Panc1 (cell line): Measurements from ENCODE around the gene TUBA1C. TPM values are rescaled to one million over a fixed set of nuclear protein-coding genes. Genes with fewer than 3 reads are reported as not detected.

Source experiments
- ATAC-seq: fragments of 200-7000 bp; cut with Tn5 transposase; 2 replicates; pipeline ENCODE4 v1.9.1; 2020; ENCODE audit warnings: mild to moderate bottlenecking, moderate library complexity
- BruUV-seq: library from RNA; stranded (reverse); fragments of 400-500 nt; replicated peaks from 2 replicates; lab custom pipeline; 2021; lab: Mats Ljungman, UMichigan
- CTCF ChIA-PET: fragments of 300-600 bp; sonication (Branson Sonifier 250); formaldehyde crosslinking; loops from one replicate; lab custom pipeline; 2022; ENCODE audit warnings: antibody characterized with exemption; lab: Charles Lee
- POLR2A ChIA-PET: fragments of 300-600 bp; sonication (Branson Sonifier 250); formaldehyde crosslinking; loops from one replicate; lab custom pipeline; 2022; ENCODE audit warnings: antibody characterized with exemption; lab: Charles Lee
- DNase-seq: peaks from one replicate; pipeline ENCODE4 v3.0.0-alpha.2; 2010; ENCODE audit warnings: low read depth, low spot score
- H3K27ac ChIP-seq: 2 replicates; pipeline ENCODE4 v1.5.1; 2011; ENCODE audit warnings: mild to moderate bottlenecking, low read length, inconsistent platforms
- H3K27me3 ChIP-seq: fragments of 200-500 bp; sonication (Bioruptor generic); 2 replicates; pipeline ENCODE4 v1.6.0; 2014; ENCODE audit warnings: low read length, inconsistent platforms; ENCODE audit not compliant: control insufficient read depth, insufficient read depth
- H3K36me3 ChIP-seq: fragments of 200-500 bp; sonication (Bioruptor generic); 2 replicates; pipeline ENCODE4 v1.5.1; 2014; ENCODE audit warnings: inconsistent platforms, mild to moderate bottlenecking, low read length, moderate library complexity; ENCODE audit not compliant: control insufficient read depth, insufficient read depth
- H3K4me1 ChIP-seq: 2 replicates; pipeline ENCODE4 v1.5.1; 2011; ENCODE audit warnings: inconsistent platforms, mild to moderate bottlenecking, low read length, moderate library complexity; ENCODE audit not compliant: control insufficient read depth, insufficient read depth
- H3K4me3 ChIP-seq, 2 experiments: 2 replicates each; pipeline ENCODE4 v1.5.1; 2011 to 2012; ENCODE audit warnings: low read depth in 2 of 2, low read length in 2 of 2, mild to moderate bottlenecking in 2 of 2, inconsistent platforms in 1 of 2, moderate library complexity in 1 of 2
- H3K9me3 ChIP-seq: fragments of 200-500 bp; sonication (Bioruptor generic); 2 replicates; pipeline ENCODE4 v1.5.1; 2014; ENCODE audit warnings: low read depth, mild to moderate bottlenecking, inconsistent platforms, low read length, moderate library complexity; ENCODE audit not compliant: control insufficient read depth, insufficient read depth
- CTCF ChIP-seq: fragments of 450-650 bp; IDR thresholded peaks from 2 replicates; pipeline ENCODE4 v1.5.1; 2017; ENCODE audit warnings: mild to moderate bottlenecking
- POLR2AphosphoS5 ChIP-seq: IDR thresholded peaks from 2 replicates; pipeline ENCODE4 v1.6.1; 2012; ENCODE audit warnings: mild to moderate bottlenecking, low read depth, low read length, moderate library complexity
- SIN3A ChIP-seq: IDR thresholded peaks from 2 replicates; pipeline ENCODE4 v1.6.1; 2012; ENCODE audit warnings: low read depth, mild to moderate bottlenecking, low read length, moderate library complexity, borderline replicate concordance; ENCODE audit not compliant: insufficient read depth
- TCF7L2 ChIP-seq: IDR thresholded peaks from 2 replicates; pipeline ENCODE4 v1.6.1; 2011; ENCODE audit warnings: mild to moderate bottlenecking, low read depth, low read length, inconsistent platforms
- in situ Hi-C: cut with HindIII; loops from 2 replicates; pipeline ENCODE4 v1.10.0; 2016; ENCODE audit warnings: low sequenced_read_pairs, low pct_unique_long_range_greater_than_20kb
- intact Hi-C: fragments of 100-400 bp; cut with micrococcal nuclease; formaldehyde crosslinking; loops from one replicate; pipeline ENCODE4 v1.10.0; 2022; ENCODE audit not compliant: unreplicated experiment
- total RNA-seq: library from RNA; stranded (reverse); gene quantifications from one replicate; pipeline ENCODE4 v1.2.1, GENCODE V29; 2021; ENCODE audit not compliant: unreplicated experiment
- TF ChIP-seq, protein P1 (sequence below), 2 experiments: IDR thresholded peaks; 2 replicates each; pipeline ENCODE4 v1.6.1; 2011 to 2012; ENCODE audit warnings: low read depth in 2 of 2, control low read depth in 1 of 2, low read length in 1 of 2, mild to moderate bottlenecking in 1 of 2, moderate library complexity in 1 of 2; ENCODE audit not compliant: insufficient read depth in 1 of 2

TUBA1C gene
- total RNA-seq, 1 experiment from 2014 or later: 524 TPM

DNA sequence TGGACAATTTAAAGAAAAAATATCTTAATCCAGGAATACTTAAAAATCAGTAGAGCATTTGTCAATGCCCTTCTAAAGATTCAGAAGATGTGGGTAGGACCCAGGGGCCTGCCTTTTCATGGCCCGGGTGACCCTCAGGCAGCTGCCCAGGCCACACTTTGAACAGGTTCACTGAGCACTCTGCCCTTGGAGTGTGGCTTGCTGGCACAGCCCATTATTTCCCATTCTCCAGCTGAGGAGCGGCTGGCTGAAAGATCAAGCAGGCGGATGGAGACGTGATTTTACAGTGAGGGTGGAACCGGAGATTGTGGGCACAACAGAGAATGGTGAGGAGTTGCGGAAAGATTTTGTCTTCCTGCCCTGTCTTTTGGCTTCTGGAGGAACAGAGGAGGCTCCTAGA is 23.0 kb downstream of the TUBA1C start:
- BruUV-seq: no TSS peak
- TF ChIP-seq POLR2AphosphoS5 (no peak), TCF7L2 (no peak), CTCF (no peak), SIN3A (no peak)
- TF ChIP-seq, protein P1, sequence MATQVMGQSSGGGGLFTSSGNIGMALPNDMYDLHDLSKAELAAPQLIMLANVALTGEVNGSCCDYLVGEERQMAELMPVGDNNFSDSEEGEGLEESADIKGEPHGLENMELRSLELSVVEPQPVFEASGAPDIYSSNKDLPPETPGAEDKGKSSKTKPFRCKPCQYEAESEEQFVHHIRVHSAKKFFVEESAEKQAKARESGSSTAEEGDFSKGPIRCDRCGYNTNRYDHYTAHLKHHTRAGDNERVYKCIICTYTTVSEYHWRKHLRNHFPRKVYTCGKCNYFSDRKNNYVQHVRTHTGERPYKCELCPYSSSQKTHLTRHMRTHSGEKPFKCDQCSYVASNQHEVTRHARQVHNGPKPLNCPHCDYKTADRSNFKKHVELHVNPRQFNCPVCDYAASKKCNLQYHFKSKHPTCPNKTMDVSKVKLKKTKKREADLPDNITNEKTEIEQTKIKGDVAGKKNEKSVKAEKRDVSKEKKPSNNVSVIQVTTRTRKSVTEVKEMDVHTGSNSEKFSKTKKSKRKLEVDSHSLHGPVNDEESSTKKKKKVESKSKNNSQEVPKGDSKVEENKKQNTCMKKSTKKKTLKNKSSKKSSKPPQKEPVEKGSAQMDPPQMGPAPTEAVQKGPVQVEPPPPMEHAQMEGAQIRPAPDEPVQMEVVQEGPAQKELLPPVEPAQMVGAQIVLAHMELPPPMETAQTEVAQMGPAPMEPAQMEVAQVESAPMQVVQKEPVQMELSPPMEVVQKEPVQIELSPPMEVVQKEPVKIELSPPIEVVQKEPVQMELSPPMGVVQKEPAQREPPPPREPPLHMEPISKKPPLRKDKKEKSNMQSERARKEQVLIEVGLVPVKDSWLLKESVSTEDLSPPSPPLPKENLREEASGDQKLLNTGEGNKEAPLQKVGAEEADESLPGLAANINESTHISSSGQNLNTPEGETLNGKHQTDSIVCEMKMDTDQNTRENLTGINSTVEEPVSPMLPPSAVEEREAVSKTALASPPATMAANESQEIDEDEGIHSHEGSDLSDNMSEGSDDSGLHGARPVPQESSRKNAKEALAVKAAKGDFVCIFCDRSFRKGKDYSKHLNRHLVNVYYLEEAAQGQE (IDR thresholded peaks at IDR 0.05; ENCODE audit: insufficient read depth in 1 of 2, low read depth in 2 of 2, low read length in 1 of 2): no peak
- H3K27ac ChIP-seq: no peak overlapping the region
- in situ Hi-C loops (no loop called here), intact Hi-C loops (loop anchor here (5.0 kb wide), 1 partner anchor 49 kb away; the partner anchor contains the start of gene C1QL4)
- no peaks in the 10 kb centered on the region for H3K36me3 ChIP-seq
- H3K27me3 ChIP-seq: no peaks in the 10 kb centered on the region
- H3K9me3 ChIP-seq: no peaks in the 10 kb centered on the region
- H3K4me1 ChIP-seq: no peaks in the 10 kb centered on the region
- ChIA-PET CTCF (interaction anchor here (1.4 to 2.4 kb wide), 4 partner anchors 9 to 69 kb away, joined by 4 to 20 read pairs (median 12); partner anchors contain the start of gene DNAJC22), POLR2A (no interaction called here)
- no peak for DNase-seq
- H3K4me3 ChIP-seq: no peak overlapping the region
- ATAC-seq: peak; percentile 24; the same call in 1 of the 2 replicates

DNA sequence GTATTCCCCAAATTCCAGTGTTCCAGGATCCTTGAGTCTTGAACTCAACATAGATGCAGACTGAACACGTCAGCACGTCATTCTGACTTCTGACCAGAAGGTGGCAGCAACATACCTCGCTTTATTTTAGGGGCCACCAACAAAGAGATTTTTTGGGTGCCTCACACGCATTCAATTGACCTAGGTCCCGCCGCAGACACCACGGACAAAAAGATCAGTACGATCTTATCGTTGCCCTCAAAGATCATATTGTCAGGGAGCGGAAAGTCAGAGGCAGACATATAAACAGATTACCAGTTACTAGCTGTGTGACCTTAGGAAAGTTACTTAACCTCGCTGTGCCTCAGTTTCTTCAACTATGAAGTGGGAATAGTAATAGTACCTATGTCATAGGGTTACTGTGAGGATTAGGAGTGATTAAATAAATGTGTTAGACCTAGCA is 23.6 kb downstream of the TUBA1C start:
- intact Hi-C loops: loop anchor here (5.0 kb wide), 1 partner anchor 49 kb away; the partner anchor contains the start of gene C1QL4
- no peaks in the 10 kb centered on the region for H3K36me3 ChIP-seq
- H3K4me3 ChIP-seq: no peak overlapping the region
- no peak overlapping the region for H3K27ac ChIP-seq
- TF ChIP-seq POLR2AphosphoS5 (no peak), CTCF (peak; percentile 91)
- peak; percentile 70; the same call in 1 of the 2 replicates for ATAC-seq
- DNase-seq: no peak
- H3K9me3 ChIP-seq: no peaks in the 10 kb centered on the region
- CTCF ChIA-PET: interaction anchor here (0.7 to 2.4 kb wide), 7 partner anchors 9 to 59 kb away, joined by 4 to 20 read pairs (median 9); partner anchors contain the start of genes C1QL4 and DNAJC22
- POLR2A ChIA-PET: no interaction called here
- H3K4me1 ChIP-seq: no peaks in the 10 kb centered on the region
- no TSS peak for BruUV-seq
- in situ Hi-C loops: no loop called here
- H3K27me3 ChIP-seq: no peaks in the 10 kb centered on the region
